Neuronal stem cell (in vitro differentiated cells): ENCODE measurements around the gene LELP1.

ENCODE experiments used
- DNase-seq: peaks from one replicate; pipeline ENCODE4 v3.0.0-alpha.2; 2013; ENCODE audit warnings: low spot score
- H2AFZ ChIP-seq: one replicate; pipeline ENCODE4 v1.6.1; 2013; ENCODE audit warnings: mild to moderate bottlenecking, low read length, inconsistent platforms
- H2AK5ac ChIP-seq: 2 replicates; pipeline ENCODE4 v1.6.1; 2013; ENCODE audit warnings: low read depth, mild to moderate bottlenecking, inconsistent platforms, low read length, moderate library complexity, mixed read lengths
- H2BK120ac ChIP-seq: 2 replicates; pipeline ENCODE4 v1.6.1; 2013; ENCODE audit warnings: low read depth, mild to moderate bottlenecking, inconsistent platforms, low read length, moderate library complexity, mixed read lengths
- H2BK12ac ChIP-seq: one replicate; pipeline ENCODE4 v1.6.1; 2013; ENCODE audit warnings: low read length, inconsistent platforms
- H2BK15ac ChIP-seq: 2 replicates; pipeline ENCODE4 v1.6.1; 2013; ENCODE audit warnings: mild to moderate bottlenecking, low read length, inconsistent platforms, mixed read lengths
- H2BK5ac ChIP-seq: one replicate; pipeline ENCODE4 v1.6.1; 2013; ENCODE audit warnings: inconsistent platforms, mild to moderate bottlenecking, low read length, moderate library complexity
- H3K14ac ChIP-seq: one replicate; pipeline ENCODE4 v1.6.1; 2013; ENCODE audit warnings: low read length, inconsistent platforms
- H3K18ac ChIP-seq: 2 replicates; pipeline ENCODE4 v1.6.1; 2013; ENCODE audit warnings: low read length, inconsistent platforms
- H3K23ac ChIP-seq: 2 replicates; pipeline ENCODE4 v1.6.1; 2013; ENCODE audit warnings: low read depth, mild to moderate bottlenecking, mixed read lengths, low read length, inconsistent platforms; ENCODE audit not compliant: poor library complexity
- H3K27ac ChIP-seq: replicated peaks from 3 replicates; pipeline ENCODE4 v1.5.1; 2013; ENCODE audit warnings: low read length, inconsistent platforms
- H3K27me3 ChIP-seq, 3 experiments: 2 replicates each; pipeline ENCODE4 v1.6.1; 2013; ENCODE audit warnings: low read length in 3 of 3, mild to moderate bottlenecking in 2 of 3, inconsistent platforms in 1 of 3, low read depth in 1 of 3, mixed read lengths in 1 of 3, moderate library complexity in 1 of 3; ENCODE audit not compliant: control insufficient read depth in 3 of 3, insufficient read depth in 3 of 3
- H3K36me3 ChIP-seq, 2 donors: replicated peaks in 1 of 2; 2 replicates each; pipeline ENCODE4 v1.6.1; 2013; ENCODE audit warnings: low read length in 2 of 2; ENCODE audit not compliant: control insufficient read depth in 2 of 2, insufficient read depth in 2 of 2
- H3K4ac ChIP-seq: 2 replicates; pipeline ENCODE4 v1.6.1; 2013; ENCODE audit warnings: inconsistent platforms, mild to moderate bottlenecking, low read length, moderate library complexity
- H3K4me1 ChIP-seq, 2 donors: 1 replicate in 1 of 2; 2 replicates in 1 of 2; pipeline ENCODE4 v1.6.1; 2013; ENCODE audit warnings: low read length in 2 of 2, low read depth in 1 of 2; ENCODE audit not compliant: control insufficient read depth in 2 of 2, insufficient read depth in 1 of 2
- H3K4me2 ChIP-seq: one replicate; pipeline ENCODE4 v1.6.1; 2013; ENCODE audit warnings: mild to moderate bottlenecking, low read length, inconsistent platforms; ENCODE audit not compliant: insufficient read depth, poor library complexity, severe bottlenecking
- H3K4me3 ChIP-seq, 2 donors: 2 replicates each; pipeline ENCODE4 v1.5.1; 2013; ENCODE audit warnings: low read length in 2 of 2, mild to moderate bottlenecking in 2 of 2, inconsistent platforms in 1 of 2, moderate library complexity in 1 of 2
- H3K79me1 ChIP-seq: one replicate; pipeline ENCODE4 v1.6.1; 2013; ENCODE audit warnings: low read depth, mild to moderate bottlenecking, inconsistent platforms, low read length, moderate library complexity
- H3K9ac ChIP-seq: one replicate; pipeline ENCODE4 v1.6.1; 2013; ENCODE audit warnings: mild to moderate bottlenecking, low read depth, low read length, inconsistent platforms; ENCODE audit not compliant: poor library complexity
- H3K9me3 ChIP-seq, 2 donors: replicated peaks in 1 of 2; 2 replicates each; pipeline versions ENCODE3 to v1.6.1; 2013; ENCODE audit warnings: low read length in 2 of 2, mild to moderate bottlenecking in 2 of 2, inconsistent platforms in 1 of 2, low read depth in 1 of 2, mixed read lengths in 1 of 2, moderate library complexity in 1 of 2; ENCODE audit not compliant: control insufficient read depth in 2 of 2, insufficient read depth in 1 of 2
- H4K8ac ChIP-seq: one replicate; pipeline ENCODE4 v1.6.1; 2013; ENCODE audit warnings: low read depth, mild to moderate bottlenecking, inconsistent platforms, low read length, moderate library complexity
- H4K91ac ChIP-seq: one replicate; pipeline ENCODE4 v1.6.1; 2013; ENCODE audit warnings: low read length, low read depth, mild to moderate bottlenecking, inconsistent platforms; ENCODE audit not compliant: poor library complexity
- WGBS, 2 donors: extraction: QIAGEN DNeasy Blood & Tissue Kit; methylation state at CpG; one replicate each; pipeline ENCODE4 v1.1.7; 2013; ENCODE audit warnings: missing lambda C conversion rate in 2 of 2, mixed read lengths in 1 of 2; ENCODE audit not compliant: insufficient read length in 2 of 2, insufficient replicate concordance in 1 of 2; ENCODE audit errors: extremely low coverage in 2 of 2; 5-methylcytosine and 5-hydroxymethylcytosine counted together

Gene LELP1

GRCh38 chr1:153251988-153252387 lies 48.8 kb downstream of the LELP1 start:
- Histone ChIP-seq H3K27me3 (no peaks in the 10 kb centered on the region), H3K18ac (no peak overlapping the region), H2AFZ (no peak overlapping the region), H3K4ac (no peak overlapping the region), H3K4me1 (peaks cover 0 to 4% of the 10 kb centered on the region in 2 donors), H3K79me1 (no peaks in the 10 kb centered on the region), H3K36me3 (no peaks in the 10 kb centered on the region), H4K8ac (no peak overlapping the region), H2BK5ac (no peak overlapping the region), H2BK120ac (no peak overlapping the region), H3K9me3 (no peaks in the 10 kb centered on the region), H3K14ac (no peak overlapping the region), H3K9ac (no peak overlapping the region), H3K23ac (no peak overlapping the region), H2BK15ac (no peak overlapping the region), H3K4me3 (no peak overlapping the region), H3K4me2 (no peak overlapping the region), H2BK12ac (no peak overlapping the region), H3K27ac (no peak overlapping the region), H2AK5ac (no peak overlapping the region), H4K91ac (no peak overlapping the region)
- no CpG with 5 or more reads among the region's 4 CpGs for WGBS, 2 donors
- DNase-seq = no peak

GRCh38 chr1:153253076-153253475 lies 49.8 kb downstream of the LELP1 start:
- Histone ChIP-seq H2BK5ac (no peak overlapping the region), H3K14ac (no peak overlapping the region), H3K27me3 (no peaks in the 10 kb centered on the region), H3K9me3 (no peaks in the 10 kb centered on the region), H3K4me3 (no peak overlapping the region), H3K4ac (no peak overlapping the region), H3K23ac (no peak overlapping the region), H3K4me2 (no peak overlapping the region), H3K9ac (no peak overlapping the region), H2AK5ac (no peak overlapping the region), H3K18ac (no peak overlapping the region), H2AFZ (no peak overlapping the region), H3K36me3 (no peaks in the 10 kb centered on the region), H4K91ac (no peak overlapping the region), H4K8ac (no peak overlapping the region), H3K79me1 (no peaks in the 10 kb centered on the region), H2BK12ac (no peak overlapping the region), H3K27ac (no peak overlapping the region), H2BK120ac (no peak overlapping the region), H3K4me1 (peaks cover 0 to 4% of the 10 kb centered on the region in 2 donors), H2BK15ac (no peak overlapping the region)
- DNase-seq = no peak
- WGBS, 2 donors = no CpG with 5 or more reads among the region's 2 CpGs

- Histone ChIP-seq H3K4me3 (no peak overlapping the region), H3K9me3 (no peaks in the 10 kb centered on the region)
- WGBS, 2 donors = no CpG with 5 or more reads among the region's 1 CpG
Measured at GRCh38 chr1:153253693-153254092, 50.5 kb downstream of the LELP1 start.

More at GRCh38 chr1:153253693-153254092, 50.5 kb downstream of the LELP1 start:
- no peak overlapping the region for H3K4ac ChIP-seq
- no peak overlapping the region for H4K91ac ChIP-seq
- no peak overlapping the region for H2BK120ac ChIP-seq
- H3K23ac ChIP-seq = no peak overlapping the region
- no peaks in the 10 kb centered on the region for H3K79me1 ChIP-seq
- no peak overlapping the region for H2AK5ac ChIP-seq
- H3K36me3 ChIP-seq = no peaks in the 10 kb centered on the region
- no peak for DNase-seq
- H2BK12ac ChIP-seq = no peak overlapping the region
- H2AFZ ChIP-seq = no peak overlapping the region
- H3K9ac ChIP-seq = no peak overlapping the region
- no peaks in the 10 kb centered on the region for H3K27me3 ChIP-seq
- no peak overlapping the region for H3K27ac ChIP-seq
- H2BK15ac ChIP-seq = no peak overlapping the region
- H3K14ac ChIP-seq = no peak overlapping the region
- no peak overlapping the region for H4K8ac ChIP-seq
- H3K18ac ChIP-seq = no peak overlapping the region
- H3K4me1 ChIP-seq = peaks cover 0 to 2% of the 10 kb centered on the region in 2 donors
- no peak overlapping the region for H3K4me2 ChIP-seq
- no peak overlapping the region for H2BK5ac ChIP-seq
